HG02884 (cell line): Measurements from ENCODE around the gene ADAMTS2.

Source experiments
- ATAC-seq: cut with Tn5 transposase; IDR thresholded peaks from one replicate; pipeline ENCODE4 v1.9.1; 2021; ENCODE audit warnings: mild to moderate bottlenecking, moderate library complexity; ENCODE audit not compliant: unreplicated experiment

ADAMTS2 gene

DNA sequence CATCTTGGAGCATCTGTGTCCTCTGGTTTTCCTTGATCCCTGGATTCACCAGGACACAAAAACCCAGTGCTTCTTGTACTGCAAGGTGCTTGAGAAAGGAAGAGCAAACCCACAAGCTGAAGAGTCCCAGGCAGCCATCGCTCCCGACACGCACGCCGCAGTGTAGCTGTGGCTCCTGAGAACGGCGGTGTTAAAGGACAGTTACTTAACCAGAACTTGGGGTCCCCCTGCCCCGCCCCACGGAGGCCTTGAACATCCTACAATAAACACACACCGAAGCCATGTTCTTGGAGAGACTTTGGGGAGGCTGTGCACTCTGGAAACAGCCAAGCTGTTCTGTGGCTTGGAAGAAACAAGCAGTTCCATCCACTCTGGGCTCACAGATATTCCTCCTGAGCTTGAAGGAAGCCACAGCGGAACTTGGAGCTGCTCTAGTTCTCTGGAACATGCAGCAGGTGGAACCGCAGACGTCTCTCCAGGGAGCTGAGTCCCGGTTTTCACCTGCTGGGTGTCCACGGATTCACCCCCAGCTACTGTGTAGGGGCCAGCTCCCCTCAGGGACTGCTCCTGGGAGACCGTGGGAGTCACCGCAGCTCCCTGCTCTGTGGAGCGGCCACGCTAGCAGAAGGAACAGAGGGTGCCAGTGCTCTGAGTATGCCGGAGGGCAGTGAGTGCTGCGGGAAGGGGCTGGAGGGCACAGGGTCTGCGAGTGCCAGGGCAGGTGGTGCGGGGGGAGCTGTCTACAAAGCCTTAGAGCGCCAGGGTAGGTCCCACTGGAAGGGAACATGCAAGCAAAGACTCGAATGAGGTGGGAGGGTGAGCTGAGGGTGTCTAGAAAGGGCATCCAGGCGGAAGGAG lies 107.3 kb downstream of the ADAMTS2 start:
- no peak for ATAC-seq

DNA sequence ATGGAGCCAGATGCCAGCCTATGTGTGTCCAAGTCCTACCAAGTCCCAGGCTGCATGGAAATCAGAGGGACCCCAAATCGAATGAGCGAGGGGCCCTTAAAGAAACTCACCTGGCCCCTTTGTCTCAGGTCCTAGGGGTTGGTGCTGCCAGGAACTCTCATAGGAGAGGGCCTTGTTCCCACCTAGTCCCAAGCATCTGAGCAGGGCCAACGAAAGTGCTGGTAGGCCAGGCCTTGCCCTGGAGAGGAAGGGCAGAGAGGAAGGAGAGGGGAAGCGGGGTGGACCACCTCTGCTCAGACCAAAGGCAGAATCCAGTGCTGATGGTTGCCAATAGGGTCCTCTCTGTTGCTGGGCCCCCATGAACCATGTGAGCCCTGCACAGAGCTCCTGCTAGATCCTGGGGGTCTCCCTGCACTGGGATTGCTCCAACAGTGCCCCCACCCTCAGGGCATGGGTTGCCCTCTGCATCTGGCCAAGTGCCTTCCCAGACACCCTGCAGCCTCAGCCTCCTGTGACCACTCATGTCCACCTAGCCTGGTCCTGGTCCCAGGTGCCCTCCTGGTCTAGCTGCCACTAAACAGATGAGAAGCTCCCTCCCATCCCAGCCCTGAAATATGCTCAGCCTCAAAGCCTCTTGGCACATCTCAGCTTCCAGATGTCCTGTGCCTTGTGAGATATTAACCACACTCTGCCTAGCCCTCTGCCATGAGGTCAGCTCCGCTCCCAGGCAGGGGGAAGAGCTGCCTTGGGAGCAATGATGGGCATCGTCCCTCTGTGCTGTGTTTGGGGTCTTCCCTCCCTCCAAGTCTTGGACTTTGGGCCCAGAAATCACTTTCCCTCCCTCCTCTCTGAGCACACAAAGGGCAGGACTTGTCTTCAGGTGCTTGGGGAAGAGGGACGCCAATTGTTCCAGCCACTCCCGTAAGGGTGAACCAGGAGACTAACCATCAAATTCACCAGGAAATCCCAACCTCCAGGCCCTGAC lies 109.6 kb downstream of the ADAMTS2 start:
- ATAC-seq, result no peak

DNA sequence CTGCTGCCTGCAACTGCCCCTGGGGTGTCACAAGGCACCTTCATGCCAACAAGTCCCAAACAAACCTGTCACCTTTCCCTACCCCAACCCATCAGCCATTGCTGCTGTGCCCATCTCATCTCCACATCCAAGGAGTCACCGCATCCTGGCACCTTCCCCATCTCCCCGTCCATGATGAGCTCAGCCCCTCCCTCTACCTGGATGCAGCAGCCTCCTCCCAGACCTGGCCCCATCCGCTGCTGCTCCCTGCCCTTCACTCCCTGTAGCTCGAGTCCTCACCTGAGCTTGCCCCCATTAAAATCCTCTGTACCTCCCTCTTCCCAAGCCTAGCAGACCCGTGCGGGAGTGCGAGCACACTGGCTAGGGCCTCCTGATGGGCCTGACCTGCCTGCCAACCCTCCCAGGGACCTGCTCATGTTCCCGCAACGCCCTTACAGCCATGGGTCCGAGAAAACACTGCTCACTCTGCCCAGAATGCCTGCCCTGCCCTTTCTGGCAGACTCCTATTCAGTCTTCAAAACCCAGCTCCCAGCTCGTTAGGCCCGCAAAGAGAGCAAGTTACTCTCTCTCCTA lies 110.6 kb downstream of the ADAMTS2 start:
- no peak for ATAC-seq

DNA sequence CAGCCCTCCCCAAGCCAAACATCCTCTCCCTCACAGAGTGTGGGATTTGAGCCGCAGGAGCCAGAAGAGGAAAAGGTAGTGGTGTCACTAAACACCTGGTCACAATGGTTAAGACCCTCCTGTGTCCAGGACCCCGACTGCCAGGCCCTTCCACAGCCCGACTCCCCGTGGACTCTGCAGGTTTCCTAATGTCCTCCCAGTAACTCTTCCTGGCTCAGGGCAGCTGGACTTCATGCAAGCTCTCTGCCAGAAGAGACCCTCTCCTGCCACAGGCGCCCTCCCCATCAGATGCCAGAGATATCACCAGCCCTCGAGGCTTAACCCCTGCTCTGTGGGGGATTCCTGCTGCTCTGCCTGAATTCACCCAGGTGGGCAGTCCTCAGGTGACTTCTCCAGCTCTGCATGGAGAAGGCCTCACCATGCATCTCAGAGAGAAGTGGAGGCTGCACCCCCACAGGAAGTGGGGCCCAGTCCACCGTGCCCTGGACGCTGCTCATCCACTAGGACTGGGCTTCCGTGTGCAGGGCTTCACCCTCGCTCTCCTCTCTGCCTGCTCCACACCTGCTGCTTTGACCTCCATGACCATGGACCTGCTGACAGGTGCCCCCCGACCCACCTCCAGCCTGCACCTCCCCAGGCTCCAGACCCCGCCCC lies 111.2 kb downstream of the ADAMTS2 start:
- no peak for ATAC-seq

DNA sequence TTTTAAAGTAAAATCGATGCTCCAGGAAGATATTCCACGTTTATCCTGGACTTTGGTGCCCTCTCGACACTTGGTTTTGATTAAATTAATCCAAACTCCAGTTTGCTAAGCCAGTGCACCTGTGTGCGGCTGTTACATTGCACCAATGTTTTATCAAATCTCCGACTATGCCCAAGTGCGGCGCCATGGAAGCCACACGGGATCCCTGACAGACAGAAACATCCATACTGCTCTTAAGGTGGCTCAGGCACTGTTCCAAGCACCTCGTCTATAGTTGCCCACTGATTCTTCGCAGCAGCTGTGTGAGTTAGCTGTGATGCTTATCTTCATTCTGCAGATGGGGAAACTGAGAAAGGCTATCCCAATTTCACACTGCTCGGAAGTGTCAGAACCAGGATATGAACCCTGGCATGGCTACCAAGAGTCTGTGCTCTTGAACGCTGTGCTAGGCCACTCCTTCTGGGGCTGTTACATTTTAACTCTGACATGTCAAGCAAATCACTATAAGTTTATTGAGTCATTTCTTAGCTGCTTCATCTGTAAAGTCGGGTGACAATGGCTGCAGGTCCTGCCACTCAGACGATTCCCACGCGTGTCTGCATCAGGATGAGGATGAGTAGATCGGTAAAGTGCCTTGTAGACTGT lies 113.0 kb downstream of the ADAMTS2 start:
- ATAC-seq, result no peak

- no peak for ATAC-seq
Observed at GRCh38 chr5:179231309-179231708, 114.0 kb downstream of the ADAMTS2 start.

- no peak for ATAC-seq
Observed at GRCh38 chr5:179230061-179230461, 115.2 kb downstream of the ADAMTS2 start.

- ATAC-seq, result no peak
Observed at GRCh38 chr5:179229331-179229831, 115.9 kb downstream of the ADAMTS2 start.

DNA sequence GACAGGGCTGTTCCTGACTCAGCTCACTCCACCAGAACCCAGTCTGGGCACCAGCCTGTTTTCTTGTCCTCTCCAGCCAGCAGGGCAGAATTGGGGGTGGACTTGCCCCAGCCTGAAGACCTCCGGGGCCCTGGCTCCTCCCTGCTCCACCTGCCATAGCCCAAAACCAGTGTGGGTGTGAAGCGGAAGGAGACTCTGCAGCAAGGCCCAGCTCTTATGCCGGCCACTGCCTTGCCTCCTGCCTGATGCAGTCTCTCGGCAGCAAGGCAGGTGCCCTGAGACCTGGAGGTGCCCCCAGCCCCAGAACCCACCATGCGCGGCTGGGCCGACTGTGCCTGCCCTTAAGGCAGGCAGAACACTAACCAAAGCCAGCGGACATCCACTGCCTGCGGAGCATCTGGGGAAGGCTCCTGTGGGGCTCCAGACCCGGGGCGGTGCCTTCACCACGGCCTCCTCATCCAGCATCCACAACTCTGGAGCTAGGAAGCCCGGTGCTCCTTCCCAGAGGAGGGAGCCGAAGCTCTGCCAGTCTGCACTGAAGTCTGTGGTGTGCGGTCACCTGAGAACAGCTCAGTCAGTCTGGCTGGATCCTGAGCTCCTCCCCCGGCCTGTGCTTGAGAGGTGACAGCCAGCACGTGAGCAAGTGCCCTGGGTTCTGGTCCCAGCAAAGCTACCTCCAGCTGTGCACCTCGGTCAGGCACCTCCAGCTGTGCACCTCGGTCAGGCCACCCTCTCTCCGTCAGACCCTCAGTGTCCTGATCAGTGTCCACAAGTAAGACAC lies 116.7 kb downstream of the ADAMTS2 start:
- ATAC-seq, result no peak

DNA sequence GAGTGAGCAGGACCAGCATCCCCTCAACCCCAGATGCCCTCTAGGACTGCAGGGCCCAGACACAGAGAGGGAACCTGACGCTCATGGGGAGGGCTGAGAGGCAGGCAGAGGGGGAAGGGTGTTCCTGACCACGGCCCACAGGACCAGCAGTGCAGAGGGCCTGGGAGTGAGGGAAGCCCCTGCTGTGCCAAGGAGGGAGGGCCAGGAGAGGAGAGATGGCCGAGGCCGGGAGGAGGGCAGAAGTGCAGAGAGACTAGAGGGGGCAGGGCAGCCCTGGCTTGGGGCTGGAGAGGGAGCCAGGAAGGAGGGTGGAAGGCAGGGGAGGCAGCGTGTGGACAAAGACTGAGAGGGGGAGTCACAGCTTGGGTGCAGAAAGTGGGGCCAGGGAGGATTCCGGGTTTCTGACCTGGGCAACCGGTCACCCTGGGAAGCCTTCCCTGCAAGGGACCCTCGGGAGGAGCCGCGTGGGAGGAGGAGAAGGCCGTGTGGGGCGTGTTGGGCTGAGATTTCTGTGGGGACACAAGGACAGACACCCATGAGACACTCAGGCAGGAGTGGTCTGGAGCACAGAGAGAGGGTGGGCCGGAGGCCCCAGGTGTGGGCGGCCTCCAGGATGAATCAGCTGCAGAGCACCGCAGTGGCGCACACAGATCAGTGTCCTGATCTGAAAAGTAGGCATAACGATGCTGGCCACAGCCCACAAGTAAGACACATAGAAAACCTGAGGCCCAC lies 117.5 kb downstream of the ADAMTS2 start:
- ATAC-seq, result no peak

- ATAC-seq, result no peak
Observed at GRCh38 chr5:179227229-179227579, 118.1 kb downstream of the ADAMTS2 start.

- ATAC-seq, result no peak
Observed at GRCh38 chr5:179226696-179227095, 118.6 kb downstream of the ADAMTS2 start.

GRCh38 chr5:179225387-179225786 lies 119.9 kb downstream of the ADAMTS2 start:
- no peak for ATAC-seq

- no peak for ATAC-seq
Observed at GRCh38 chr5:179224741-179225140, 120.5 kb downstream of the ADAMTS2 start.

- no peak for ATAC-seq
Observed at GRCh38 chr5:179223961-179224360, 121.3 kb downstream of the ADAMTS2 start.

- ATAC-seq, result no peak
Observed at GRCh38 chr5:179223528-179223927, 121.7 kb downstream of the ADAMTS2 start.

DNA sequence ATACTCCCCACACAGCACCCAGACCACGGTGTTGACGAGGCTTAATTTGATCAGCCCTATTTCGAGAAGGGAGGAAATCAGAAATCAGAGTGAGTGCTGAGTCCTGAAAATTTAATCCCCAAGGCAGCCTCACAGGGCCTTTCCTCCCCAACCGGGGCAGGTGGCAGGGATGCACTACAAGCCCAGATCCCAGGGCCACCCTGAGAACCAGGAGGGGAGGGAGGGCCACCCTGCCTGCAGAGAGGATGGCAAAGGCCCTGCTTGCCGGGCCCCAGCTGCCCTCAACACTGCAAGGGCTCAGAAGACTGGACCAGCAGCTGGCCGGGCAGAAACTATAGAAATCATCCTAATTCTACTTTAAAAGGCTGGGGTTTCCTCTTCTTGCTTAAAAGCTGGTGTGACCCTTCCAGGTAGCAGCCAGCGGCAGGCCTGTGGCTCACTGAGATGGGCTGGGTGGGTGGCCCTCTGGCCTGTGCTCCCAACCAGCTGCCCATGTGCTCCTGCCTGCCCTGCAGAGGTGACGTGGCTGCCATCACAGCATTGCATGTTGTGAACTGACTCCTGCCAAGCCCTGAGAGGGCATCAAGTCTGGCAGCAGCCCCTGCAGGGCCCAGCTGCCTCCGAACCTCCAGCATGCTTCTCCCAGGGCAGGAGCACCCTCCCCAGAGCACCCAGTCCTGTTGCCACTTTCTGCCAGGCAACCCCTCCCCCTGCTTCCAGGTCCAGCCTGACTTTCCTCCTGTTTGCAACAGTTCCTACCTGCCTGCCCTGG lies 122.8 kb downstream of the ADAMTS2 start:
- no peak for ATAC-seq

- no peak for ATAC-seq
Observed at GRCh38 chr5:179221877-179222220, 123.4 kb downstream of the ADAMTS2 start.
